Inferior parietal cortex (tissue), 1 donor: ENCODE measurements around the gene PMF1.
"Not testable (repeated sequence)": the region's sequence is repeated elsewhere in the genome, so short reads cannot be mapped to it uniquely, and the experiment has no call there.

Experiments used
- DNase-seq: peaks from one replicate; pipeline ENCODE4 v3.0.0-alpha.2; 2016; ENCODE audit errors: extremely low spot score

PMF1 gene

GRCh38 chr1:156196445-156196844, 16.4 kb upstream of the PMF1 start:
- no peak for DNase-seq

- DNase-seq, result no peak
Observed at GRCh38 chr1:156198831-156199349, 13.9 kb upstream of the PMF1 start.

GRCh38 chr1:156200044-156200443, 12.8 kb upstream of the PMF1 start:
- DNase-seq, result no peak

GRCh38 chr1:156203331-156203730, 9.5 kb upstream of the PMF1 start:
- DNase-seq, result no peak

- no peak for DNase-seq
Observed at GRCh38 chr1:156204686-156205085, 8.1 kb upstream of the PMF1 start.

GRCh38 chr1:156211243-156211642, 1.6 kb upstream of the PMF1 start:
- no peak for DNase-seq

- no peak for DNase-seq
Observed at GRCh38 chr1:156212130-156212529, 677 bp upstream of the PMF1 start.

GRCh38 chr1:156213644-156213966, 798 bp downstream of the PMF1 start:
- peak; percentile 18 for DNase-seq

GRCh38 chr1:156214024-156214748, 1.4 kb downstream of the PMF1 start:
- no peak for DNase-seq

- DNase-seq, result not testable (repeated sequence)
Observed at GRCh38 chr1:156216361-156217086, 3.7 kb downstream of the PMF1 start.

GRCh38 chr1:156217871-156218270, 5.1 kb downstream of the PMF1 start:
- DNase-seq, result peak; percentile 39

GRCh38 chr1:156220226-156220625, 7.4 kb downstream of the PMF1 start:
- no peak for DNase-seq

- DNase-seq, result no peak
Observed at GRCh38 chr1:156221986-156222692, 9.3 kb downstream of the PMF1 start.

- DNase-seq, result no peak
Observed at GRCh38 chr1:156225677-156226014, 12.8 kb downstream of the PMF1 start.

GRCh38 chr1:156226116-156226538, 13.3 kb downstream of the PMF1 start:
- no peak for DNase-seq

- no peak for DNase-seq
Observed at GRCh38 chr1:156226782-156227181, 14.0 kb downstream of the PMF1 start.

GRCh38 chr1:156228501-156228900, 15.7 kb downstream of the PMF1 start:
- DNase-seq, result no peak

- DNase-seq, result no peak
Observed at GRCh38 chr1:156229809-156230472, 17.1 kb downstream of the PMF1 start.

GRCh38 chr1:156230473-156230837, 17.6 kb downstream of the PMF1 start:
- DNase-seq, result no peak

- DNase-seq, result no peak
Observed at GRCh38 chr1:156232201-156232894, 19.5 kb downstream of the PMF1 start.

GRCh38 chr1:156233426-156234127, 20.8 kb downstream of the PMF1 start:
- DNase-seq, result no peak
